Stimulated activated CD8-positive, alpha-beta memory T cell treated with anti-CD3 and anti-CD28 coated beads, Interleukin-2, amount 100 ng/mL, for 48 hours (primary cell): ENCODE data around the gene DDR1.
"Not testable (repeated sequence)": the region's sequence is repeated elsewhere in the genome, so short reads cannot be mapped to it uniquely, and the experiment has no call there.

Experiments
- DNase-seq, 2 donors: peaks; one replicate each; pipeline ENCODE4 v3.0.0-alpha.2; 2020; ENCODE audit warnings: low read depth in 2 of 2

DDR1 gene

DNA sequence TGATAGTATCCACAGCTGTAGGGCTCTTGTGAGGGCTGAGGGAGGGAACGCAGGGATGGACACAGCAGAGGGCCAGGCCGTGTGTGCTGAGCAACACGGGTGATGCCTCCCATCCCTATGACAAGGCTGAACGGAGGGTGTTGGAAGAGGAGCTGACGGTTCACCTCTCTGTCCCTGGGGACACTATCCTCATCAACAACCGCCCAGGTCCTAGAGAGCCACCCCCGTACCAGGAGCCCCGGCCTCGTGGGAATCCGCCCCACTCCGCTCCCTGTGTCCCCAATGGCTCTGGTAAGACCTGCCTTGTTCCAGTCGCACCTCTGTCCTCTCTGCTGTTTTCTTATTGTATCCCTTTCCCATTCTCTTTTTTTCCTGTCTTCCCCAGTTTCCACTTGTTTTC, 10.1 kb downstream of the DDR1 start:
- no peak for DNase-seq

GRCh38 chr6:30894935-30895334, 10.6 kb downstream of the DDR1 start:
- no peak for DNase-seq

DNA sequence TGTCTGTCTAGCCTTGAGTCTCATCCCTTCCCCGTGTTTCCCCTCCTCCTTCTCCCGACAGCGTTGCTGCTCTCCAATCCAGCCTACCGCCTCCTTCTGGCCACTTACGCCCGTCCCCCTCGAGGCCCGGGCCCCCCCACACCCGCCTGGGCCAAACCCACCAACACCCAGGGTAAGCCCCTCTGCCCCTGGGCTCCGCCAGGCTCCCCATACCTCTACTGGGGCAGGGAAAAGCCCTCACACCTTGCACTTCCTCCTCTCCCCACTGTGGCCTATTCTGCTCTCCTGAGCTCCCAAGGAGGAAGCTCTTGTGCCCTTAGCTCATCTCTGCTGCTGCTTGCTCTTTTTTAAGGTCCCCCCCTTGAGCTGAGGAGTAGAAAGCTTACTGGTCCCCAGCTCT, 11.0 kb downstream of the DDR1 start:
- no peak for DNase-seq

- DNase-seq = no peak
Observed at GRCh38 chr6:30896541-30896940, 12.2 kb downstream of the DDR1 start.

DNA sequence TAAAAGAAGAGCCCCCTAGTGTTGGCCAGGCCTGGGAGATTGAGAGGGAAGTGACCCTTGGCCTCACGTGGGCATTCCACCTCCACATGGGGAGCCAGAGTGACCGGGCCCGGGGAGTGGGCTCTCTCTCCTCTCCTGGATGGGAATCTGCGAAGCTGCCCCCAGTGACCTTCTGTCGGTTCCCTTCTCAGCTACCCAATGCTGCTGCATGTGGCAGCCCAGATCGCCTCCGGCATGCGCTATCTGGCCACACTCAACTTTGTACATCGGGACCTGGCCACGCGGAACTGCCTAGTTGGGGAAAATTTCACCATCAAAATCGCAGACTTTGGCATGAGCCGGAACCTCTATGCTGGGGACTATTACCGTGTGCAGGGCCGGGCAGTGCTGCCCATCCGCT, 13.6 kb downstream of the DDR1 start:
- no peak for DNase-seq

GRCh38 chr6:30898750-30899360, 14.5 kb downstream of the DDR1 start:
- no peak for DNase-seq

- DNase-seq = no peak
Observed at GRCh38 chr6:30900863-30901417, 16.6 kb downstream of the DDR1 start.

DNA sequence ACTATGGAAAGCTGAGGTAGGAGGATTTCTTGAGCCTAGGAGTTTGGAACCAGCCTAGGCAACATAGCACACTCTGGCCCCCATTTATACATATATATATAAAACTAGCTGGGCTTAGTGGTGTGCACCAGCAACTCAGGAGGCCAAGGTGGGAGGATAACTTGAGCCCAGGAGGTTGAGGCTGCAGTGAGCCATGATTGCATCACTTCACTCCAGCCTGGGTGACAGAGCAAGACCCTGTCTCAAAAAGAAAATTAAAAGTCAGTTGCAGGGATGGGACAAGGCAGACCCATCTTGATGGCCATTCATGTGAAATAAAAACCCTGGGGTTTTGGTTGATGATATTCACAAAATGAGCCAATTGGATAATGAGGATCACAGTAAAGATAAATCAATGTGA, 17.1 kb downstream of the DDR1 start:
- DNase-seq = no peak

- DNase-seq = not testable (repeated sequence)
Observed at GRCh38 chr6:30902196-30902595, 17.9 kb downstream of the DDR1 start.

GRCh38 chr6:30902709-30903108, 18.4 kb downstream of the DDR1 start:
- DNase-seq = no peak

- DNase-seq = no peak
Observed at GRCh38 chr6:30903236-30903635, 18.9 kb downstream of the DDR1 start.

- DNase-seq = not testable (repeated sequence)
Observed at GRCh38 chr6:30907290-30907757, 23.0 kb downstream of the DDR1 start.

DNA sequence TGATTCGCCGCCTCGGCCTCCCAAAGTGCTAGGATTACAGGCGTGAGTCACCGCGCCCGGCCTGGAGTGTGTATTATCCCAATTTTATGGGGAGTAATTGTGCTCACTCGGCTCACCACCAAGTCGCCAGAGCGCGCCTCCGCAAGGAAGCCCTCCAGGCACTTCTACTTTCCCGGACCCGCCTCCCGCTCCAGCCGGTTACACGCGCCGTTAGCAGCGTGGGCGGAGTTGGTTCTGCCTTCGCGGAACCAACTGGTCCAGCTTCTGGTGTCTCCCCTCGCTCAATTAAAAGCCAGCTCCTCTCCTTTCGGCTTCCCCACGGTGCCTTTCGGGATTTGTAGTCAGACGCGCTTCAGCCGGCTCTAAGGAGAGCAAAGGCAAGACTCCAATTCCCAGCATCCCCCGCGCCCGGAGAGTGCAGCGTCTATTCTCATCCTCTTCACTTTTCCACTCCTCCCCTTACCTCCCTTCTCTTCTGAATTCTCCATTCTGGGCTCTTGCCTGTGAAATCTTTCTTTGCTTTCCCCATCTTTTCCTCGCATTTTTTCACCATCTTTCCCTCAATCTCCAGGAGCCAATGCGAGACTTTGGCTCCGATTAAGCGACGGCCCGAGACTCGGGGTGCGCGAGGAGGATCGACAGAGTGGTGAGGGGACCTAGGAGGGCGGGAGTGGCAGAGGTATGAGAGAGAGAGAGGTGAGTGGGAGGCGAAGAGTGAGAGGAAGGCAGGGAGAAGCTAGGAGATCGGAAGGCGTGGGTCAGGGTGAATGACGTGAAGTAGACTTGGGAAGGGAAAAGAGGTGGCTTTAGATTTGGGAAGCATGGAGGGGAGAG, 23.7 kb downstream of the DDR1 start, which contains the start of gene GTF2H4:
TSS of gene GTF2H4 (plus strand) at position 450 of the 834 bp plus-strand sequence.
- DNase-seq = peak; percentile 89 to 93

GRCh38 chr6:30908700-30909099, 24.4 kb downstream of the DDR1 start:
- DNase-seq = no peak

- not testable (repeated sequence) for DNase-seq
Observed at GRCh38 chr6:30910473-30910872, 26.2 kb downstream of the DDR1 start.

- no peak for DNase-seq
Observed at GRCh38 chr6:30912746-30913520, 28.6 kb downstream of the DDR1 start.

DNA sequence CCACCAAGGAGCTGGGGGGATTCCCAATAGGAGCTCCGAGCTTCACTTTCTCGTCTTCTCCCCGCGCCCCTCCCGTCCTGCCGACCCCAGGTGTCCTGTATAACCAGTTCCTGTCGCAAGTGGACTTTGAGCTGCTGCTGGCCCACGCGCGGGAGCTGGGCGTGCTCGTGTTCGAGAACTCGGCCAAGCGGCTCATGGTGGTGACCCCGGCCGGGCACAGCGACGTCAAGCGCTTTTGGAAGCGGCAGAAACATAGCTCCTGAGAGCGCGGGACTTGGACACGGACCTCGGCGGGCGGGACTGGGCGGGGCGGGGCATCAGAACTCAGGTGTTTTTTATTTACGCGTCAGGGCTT, 29.4 kb downstream of the DDR1 start:
- no peak for DNase-seq

DNA sequence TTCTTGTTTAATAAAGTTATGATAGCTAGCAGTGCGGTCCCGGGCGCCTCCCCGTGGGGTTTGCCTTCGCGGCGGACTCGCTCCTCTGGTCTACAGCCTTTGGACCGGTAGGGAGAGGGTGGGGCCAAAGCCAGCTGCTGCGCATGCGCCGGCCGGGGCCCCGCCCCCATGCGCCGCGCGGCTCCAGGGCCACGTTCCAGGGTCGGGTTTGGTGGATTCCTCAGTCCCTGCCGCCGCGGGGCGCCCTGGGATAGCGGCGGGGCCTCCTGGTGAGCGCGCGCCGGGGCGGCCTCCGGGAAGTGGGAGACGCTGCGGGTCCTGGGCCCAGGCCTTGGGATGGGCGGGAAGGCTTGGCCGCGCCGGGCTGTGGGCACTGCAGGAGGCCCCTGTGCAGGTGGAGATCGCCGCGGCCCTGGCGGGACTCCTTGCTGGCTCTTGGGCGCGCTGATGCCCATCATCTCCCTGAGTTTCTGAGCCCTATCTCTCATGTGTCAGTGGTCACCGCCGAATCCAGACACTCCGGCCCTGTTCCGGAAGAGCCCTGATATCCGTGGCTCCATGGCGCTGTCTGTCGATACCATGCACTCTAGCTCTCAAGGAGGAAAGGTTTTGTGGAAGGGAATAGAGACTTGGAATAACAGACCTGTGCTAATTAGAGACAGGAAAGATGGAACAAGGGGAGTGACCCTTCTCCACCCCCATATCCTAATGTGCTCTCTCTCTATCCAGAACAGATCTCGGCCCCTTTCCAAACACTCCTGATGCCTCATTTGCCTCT, 29.9 kb downstream of the DDR1 start, which contains the start of gene VARS2:
TSS of gene VARS2 (plus strand) at position 163 of the 778 bp plus-strand sequence. CDS start at position 762, 599 bp downstream.
- DNase-seq = peak; percentile 75 to 79

GRCh38 chr6:30914854-30915590, 30.7 kb downstream of the DDR1 start:
- DNase-seq = no peak

GRCh38 chr6:30915591-30915946, 31.2 kb downstream of the DDR1 start:
- DNase-seq = no peak

- DNase-seq = no peak
Observed at GRCh38 chr6:30917041-30917440, 32.7 kb downstream of the DDR1 start.
